PC-9 (cell line): ENCODE results near the gene C12orf57.

Experiments used
- EZH2 ChIP-seq: fragments of 200-600 bp; sonication (generic); IDR thresholded peaks from 2 replicates; pipeline ENCODE4 v1.8.0; 2017; ENCODE audit warnings: antibody characterized with exemption, low read depth
- TF ChIP-seq, protein P1 (sequence below): fragments of 200-600 bp; sonication (generic); conservative IDR thresholded peaks from 2 replicates; pipeline ENCODE4 v1.6.1; 2017; ENCODE audit warnings: mixed run types, antibody characterized with exemption, mild to moderate bottlenecking, moderate library complexity

- TF ChIP-seq EZH2: no peak
- TF ChIP-seq, protein P1, sequence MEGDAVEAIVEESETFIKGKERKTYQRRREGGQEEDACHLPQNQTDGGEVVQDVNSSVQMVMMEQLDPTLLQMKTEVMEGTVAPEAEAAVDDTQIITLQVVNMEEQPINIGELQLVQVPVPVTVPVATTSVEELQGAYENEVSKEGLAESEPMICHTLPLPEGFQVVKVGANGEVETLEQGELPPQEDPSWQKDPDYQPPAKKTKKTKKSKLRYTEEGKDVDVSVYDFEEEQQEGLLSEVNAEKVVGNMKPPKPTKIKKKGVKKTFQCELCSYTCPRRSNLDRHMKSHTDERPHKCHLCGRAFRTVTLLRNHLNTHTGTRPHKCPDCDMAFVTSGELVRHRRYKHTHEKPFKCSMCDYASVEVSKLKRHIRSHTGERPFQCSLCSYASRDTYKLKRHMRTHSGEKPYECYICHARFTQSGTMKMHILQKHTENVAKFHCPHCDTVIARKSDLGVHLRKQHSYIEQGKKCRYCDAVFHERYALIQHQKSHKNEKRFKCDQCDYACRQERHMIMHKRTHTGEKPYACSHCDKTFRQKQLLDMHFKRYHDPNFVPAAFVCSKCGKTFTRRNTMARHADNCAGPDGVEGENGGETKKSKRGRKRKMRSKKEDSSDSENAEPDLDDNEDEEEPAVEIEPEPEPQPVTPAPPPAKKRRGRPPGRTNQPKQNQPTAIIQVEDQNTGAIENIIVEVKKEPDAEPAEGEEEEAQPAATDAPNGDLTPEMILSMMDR: no peak
Measured at GRCh38 chr12:6941267-6941666, 2.6 kb upstream of the C12orf57 start.
